BJ (cell line): Measurements from ENCODE around the gene ZNF280C. TPM values are rescaled to one million over a fixed set of nuclear protein-coding genes. Genes with fewer than 3 reads are reported as not detected.

Source experiments
- CTCF ChIA-PET: fragments of 350-600 bp; formaldehyde crosslinking; extraction: SDS; loops from one replicate; lab custom pipeline; 2021; ENCODE audit warnings: antibody characterized with exemption, inconsistent platforms; lab: Yijun Ruan, JAX
- POLR2A ChIA-PET: fragments of 300-600 bp; sonication (Branson Sonifier 250); formaldehyde crosslinking; extraction: SDS; loops from one replicate; lab custom pipeline; 2021; ENCODE audit warnings: antibody characterized with exemption; lab: Charles Lee
- DNase-seq: peaks from one replicate; pipeline ENCODE4 v3.0.0-alpha.2; 2011; ENCODE audit warnings: low read depth
- H3K27me3 ChIP-seq: 2 replicates; pipeline ENCODE4 v1.6.0; 2011; ENCODE audit warnings: low read length; ENCODE audit not compliant: control insufficient read depth, insufficient read depth
- H3K36me3 ChIP-seq: 2 replicates; pipeline ENCODE4 v1.5.1; 2011; ENCODE audit warnings: low read length; ENCODE audit not compliant: control insufficient read depth, insufficient read depth
- H3K4me3 ChIP-seq: 2 replicates; pipeline ENCODE4 v1.5.1; 2011; ENCODE audit warnings: low read depth, mild to moderate bottlenecking, control low read depth, low read length
- CTCF ChIP-seq: IDR thresholded peaks from 2 replicates; pipeline ENCODE4 v1.5.1; 2011; ENCODE audit warnings: low read depth, mild to moderate bottlenecking, control low read depth, inconsistent platforms, low read length, moderate library complexity; ENCODE audit not compliant: insufficient read depth
- polyA plus RNA-seq: library from polyadenylated mRNA; depleted of rRNA; stranded (reverse); fragments of >200 nt; gene quantifications from 2 replicates; pipeline ENCODE4 v1.2.3, GENCODE V29; 2011

ZNF280C gene
- polyA plus RNA-seq, 1 experiment = 2.1 TPM

- ChIA-PET CTCF (no interaction called here), POLR2A (no interaction called here)
- no peak for DNase-seq
- Histone ChIP-seq H3K4me3 (no peak overlapping the region), H3K27me3 (no peaks in the 10 kb centered on the region), H3K36me3 (no peaks in the 10 kb centered on the region; the same call in 1 of the 2 replicates)
- TF ChIP-seq CTCF = no peak
Observed at GRCh38 chrX:130260316-130260715, 8.4 kb downstream of the ZNF280C start.

DNA sequence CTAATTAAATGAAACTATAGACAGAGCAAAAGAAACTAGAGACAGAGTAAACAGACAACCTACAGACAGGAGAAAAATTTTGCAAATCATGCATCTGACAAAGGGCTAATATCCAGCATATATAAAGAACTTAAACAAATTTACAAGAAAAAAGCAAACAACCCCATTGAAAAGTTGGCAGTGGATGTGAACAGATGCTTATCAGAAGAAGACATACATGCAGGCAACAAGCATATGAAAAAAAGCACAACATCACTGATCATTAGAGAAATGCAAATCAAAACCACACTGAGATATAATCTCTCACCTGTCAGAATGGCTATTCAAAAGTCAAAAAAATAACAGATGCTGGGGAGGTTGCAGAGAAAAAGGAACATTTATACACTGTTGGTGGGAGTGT lies 14.8 kb downstream of the ZNF280C start:
- CTCF ChIA-PET = no interaction called here
- Histone ChIP-seq H3K4me3 (no peak overlapping the region), H3K36me3 (peaks cover 1% of the 10 kb centered on the region; the same call in 1 of the 2 replicates), H3K27me3 (no peaks in the 10 kb centered on the region)
- no peak for TF ChIP-seq CTCF
- POLR2A ChIA-PET = no interaction called here
- DNase-seq = no peak

GRCh38 chrX:130251671-130252070 lies 17.0 kb downstream of the ZNF280C start:
- ChIA-PET CTCF (no interaction called here), POLR2A (no interaction called here)
- Histone ChIP-seq H3K4me3 (no peak overlapping the region), H3K27me3 (no peaks in the 10 kb centered on the region), H3K36me3 (peaks cover 1% of the 10 kb centered on the region; the same call in 1 of the 2 replicates)
- no peak for DNase-seq
- no peak for TF ChIP-seq CTCF

DNA sequence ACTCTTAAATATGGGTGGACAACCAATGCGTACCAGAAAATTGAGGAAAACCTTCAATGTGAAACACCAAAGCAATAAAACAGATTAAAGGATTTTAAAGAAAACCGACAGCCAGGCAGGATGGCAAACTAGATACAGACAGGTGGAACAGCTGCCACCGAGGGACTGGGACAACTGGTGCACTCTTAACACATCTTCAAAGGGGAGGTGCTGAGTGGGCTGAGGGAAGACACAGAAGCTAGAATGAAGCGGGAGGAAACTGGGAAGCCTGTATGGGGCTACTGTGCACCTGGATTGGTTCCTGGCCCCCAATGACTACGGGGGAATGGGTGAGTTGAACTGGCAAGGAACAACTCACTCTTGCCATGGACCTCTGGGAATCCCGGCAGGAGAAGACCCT lies 20.7 kb downstream of the ZNF280C start:
- ChIA-PET CTCF (no interaction called here), POLR2A (no interaction called here)
- TF ChIP-seq CTCF = no peak
- Histone ChIP-seq H3K27me3 (no peaks in the 10 kb centered on the region), H3K36me3 (peaks cover 1% of the 10 kb centered on the region; the same call in 1 of the 2 replicates), H3K4me3 (no peak overlapping the region)
- DNase-seq = no peak

DNA sequence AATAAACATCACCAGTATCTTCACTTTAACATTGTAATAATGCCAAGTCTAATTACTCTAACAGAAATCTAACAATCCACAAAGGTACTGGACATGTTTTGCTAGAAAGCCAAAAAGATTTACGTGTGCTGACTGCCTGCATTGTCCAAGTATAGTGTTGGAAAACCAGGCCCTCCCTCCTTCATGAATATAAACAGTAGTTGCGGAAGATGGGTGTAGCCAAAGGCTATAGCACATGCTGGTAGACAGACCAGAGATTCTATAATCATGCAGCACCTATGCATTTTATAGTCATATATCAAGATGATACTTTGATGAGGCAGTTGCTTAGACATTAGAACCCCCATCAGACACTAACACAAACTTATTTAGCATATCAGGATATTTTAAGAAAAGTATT lies 22.6 kb downstream of the ZNF280C start:
- no peaks in the 10 kb centered on the region for H3K27me3 ChIP-seq
- POLR2A ChIA-PET = no interaction called here
- no peak for DNase-seq
- H3K4me3 ChIP-seq = no peak overlapping the region
- H3K36me3 ChIP-seq = peaks cover 5% of the 10 kb centered on the region
- TF ChIP-seq CTCF = no peak
- CTCF ChIA-PET = no interaction called here
